ENCODE data around the gene FBLN2.

DNA sequence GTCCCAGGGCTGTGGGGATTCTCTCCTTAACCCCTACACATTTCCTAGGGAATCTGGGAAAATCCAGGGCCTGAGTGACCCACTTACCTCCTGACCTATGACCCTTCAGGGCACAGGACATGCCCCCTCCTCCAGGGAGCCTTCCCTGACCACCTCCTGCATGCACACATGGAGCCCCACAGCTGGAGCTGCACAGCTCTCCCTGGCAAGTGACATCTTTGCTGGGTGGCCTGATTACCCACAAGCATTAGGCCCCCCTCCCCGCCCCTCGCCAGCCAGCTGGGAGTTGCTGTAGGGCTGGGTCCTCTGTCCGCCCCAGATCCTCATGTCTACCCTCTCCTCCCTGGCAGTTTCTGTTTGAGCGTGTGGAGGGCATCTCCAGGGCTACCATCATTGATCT lies 47.4 kb upstream of the FBLN2 start:
- TF ChIP-seq ZNF143 (CRISPR knock-in tag; IDR thresholded peaks at IDR 0.05): no peak
- no peak for TF ChIP-seq MED1 (CRISPR knock-in tag; IDR thresholded peaks at IDR 0.05)
- TF ChIP-seq, protein P1, sequence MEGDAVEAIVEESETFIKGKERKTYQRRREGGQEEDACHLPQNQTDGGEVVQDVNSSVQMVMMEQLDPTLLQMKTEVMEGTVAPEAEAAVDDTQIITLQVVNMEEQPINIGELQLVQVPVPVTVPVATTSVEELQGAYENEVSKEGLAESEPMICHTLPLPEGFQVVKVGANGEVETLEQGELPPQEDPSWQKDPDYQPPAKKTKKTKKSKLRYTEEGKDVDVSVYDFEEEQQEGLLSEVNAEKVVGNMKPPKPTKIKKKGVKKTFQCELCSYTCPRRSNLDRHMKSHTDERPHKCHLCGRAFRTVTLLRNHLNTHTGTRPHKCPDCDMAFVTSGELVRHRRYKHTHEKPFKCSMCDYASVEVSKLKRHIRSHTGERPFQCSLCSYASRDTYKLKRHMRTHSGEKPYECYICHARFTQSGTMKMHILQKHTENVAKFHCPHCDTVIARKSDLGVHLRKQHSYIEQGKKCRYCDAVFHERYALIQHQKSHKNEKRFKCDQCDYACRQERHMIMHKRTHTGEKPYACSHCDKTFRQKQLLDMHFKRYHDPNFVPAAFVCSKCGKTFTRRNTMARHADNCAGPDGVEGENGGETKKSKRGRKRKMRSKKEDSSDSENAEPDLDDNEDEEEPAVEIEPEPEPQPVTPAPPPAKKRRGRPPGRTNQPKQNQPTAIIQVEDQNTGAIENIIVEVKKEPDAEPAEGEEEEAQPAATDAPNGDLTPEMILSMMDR (CRISPR knock-in tag; IDR thresholded peaks at IDR 0.05): no peak
- TF ChIP-seq, protein P2, sequence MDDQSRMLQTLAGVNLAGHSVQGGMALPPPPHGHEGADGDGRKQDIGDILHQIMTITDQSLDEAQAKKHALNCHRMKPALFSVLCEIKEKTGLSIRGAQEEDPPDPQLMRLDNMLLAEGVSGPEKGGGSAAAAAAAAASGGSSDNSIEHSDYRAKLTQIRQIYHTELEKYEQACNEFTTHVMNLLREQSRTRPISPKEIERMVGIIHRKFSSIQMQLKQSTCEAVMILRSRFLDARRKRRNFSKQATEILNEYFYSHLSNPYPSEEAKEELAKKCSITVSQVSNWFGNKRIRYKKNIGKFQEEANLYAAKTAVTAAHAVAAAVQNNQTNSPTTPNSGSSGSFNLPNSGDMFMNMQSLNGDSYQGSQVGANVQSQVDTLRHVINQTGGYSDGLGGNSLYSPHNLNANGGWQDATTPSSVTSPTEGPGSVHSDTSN (CRISPR knock-in tag; IDR thresholded peaks at IDR 0.05; ENCODE audit: borderline replicate concordance): no peak
- TF ChIP-seq TBL1XR1 (IDR thresholded peaks at IDR 0.05; ENCODE audit: borderline replicate concordance, low read length, partially characterized antibody): no peak
- TF ChIP-seq JUND (CRISPR knock-in tag; IDR thresholded peaks at IDR 0.05): no peak
- TF ChIP-seq, protein P3, sequence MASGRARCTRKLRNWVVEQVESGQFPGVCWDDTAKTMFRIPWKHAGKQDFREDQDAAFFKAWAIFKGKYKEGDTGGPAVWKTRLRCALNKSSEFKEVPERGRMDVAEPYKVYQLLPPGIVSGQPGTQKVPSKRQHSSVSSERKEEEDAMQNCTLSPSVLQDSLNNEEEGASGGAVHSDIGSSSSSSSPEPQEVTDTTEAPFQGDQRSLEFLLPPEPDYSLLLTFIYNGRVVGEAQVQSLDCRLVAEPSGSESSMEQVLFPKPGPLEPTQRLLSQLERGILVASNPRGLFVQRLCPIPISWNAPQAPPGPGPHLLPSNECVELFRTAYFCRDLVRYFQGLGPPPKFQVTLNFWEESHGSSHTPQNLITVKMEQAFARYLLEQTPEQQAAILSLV (CRISPR knock-in tag; IDR thresholded peaks at IDR 0.05; ENCODE audit: borderline replicate concordance): no peak
- TF ChIP-seq, protein P4, sequence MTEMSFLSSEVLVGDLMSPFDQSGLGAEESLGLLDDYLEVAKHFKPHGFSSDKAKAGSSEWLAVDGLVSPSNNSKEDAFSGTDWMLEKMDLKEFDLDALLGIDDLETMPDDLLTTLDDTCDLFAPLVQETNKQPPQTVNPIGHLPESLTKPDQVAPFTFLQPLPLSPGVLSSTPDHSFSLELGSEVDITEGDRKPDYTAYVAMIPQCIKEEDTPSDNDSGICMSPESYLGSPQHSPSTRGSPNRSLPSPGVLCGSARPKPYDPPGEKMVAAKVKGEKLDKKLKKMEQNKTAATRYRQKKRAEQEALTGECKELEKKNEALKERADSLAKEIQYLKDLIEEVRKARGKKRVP (CRISPR knock-in tag; IDR thresholded peaks at IDR 0.05): no peak
- no peak for TF ChIP-seq SMAD3 (CRISPR knock-in tag; IDR thresholded peaks at IDR 0.05)
- no peak for TF ChIP-seq EZH2 (conservative IDR thresholded peaks at IDR 0.05; ENCODE audit: low read depth, low read length)
- TF ChIP-seq CBFB (CRISPR knock-in tag; IDR thresholded peaks at IDR 0.05): no peak

Data from HepG2 (cell line).